HuH-7 (cell line): ENCODE measurements around the gene OTULIN.

Source experiments
- DNase-seq: peaks from one replicate; pipeline ENCODE4 v3.0.0; 2011; ENCODE audit warnings: low spot score

Gene OTULIN

GRCh38 chr5:14743601-14744295, 79.2 kb downstream of the OTULIN start:
- no peak for DNase-seq

- no peak for DNase-seq
Observed at GRCh38 chr5:14744296-14745187, 80.0 kb downstream of the OTULIN start.

DNA sequence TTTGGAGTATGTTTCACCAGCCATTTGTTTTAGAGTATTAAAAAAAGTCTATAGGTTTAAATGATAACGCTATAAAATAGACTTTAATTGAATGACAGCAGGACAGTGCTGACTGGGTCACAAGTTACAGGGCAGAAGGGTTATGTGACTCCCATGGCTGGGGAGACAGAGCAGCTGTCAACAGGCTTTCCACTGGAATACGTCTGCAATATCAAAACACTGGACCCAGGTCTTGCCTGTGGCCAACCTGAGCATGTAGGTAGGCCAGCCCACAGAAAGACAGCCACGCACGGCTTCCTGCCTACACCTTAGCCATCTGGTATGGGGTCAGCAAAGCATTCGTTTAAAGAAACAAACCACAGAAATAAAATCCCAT, 80.7 kb downstream of the OTULIN start:
- DNase-seq: no peak

GRCh38 chr5:14745753-14746152, 81.2 kb downstream of the OTULIN start:
- no peak for DNase-seq

GRCh38 chr5:14748180-14748900, 83.8 kb downstream of the OTULIN start:
- no peak for DNase-seq
